ENCODE data around the gene RABGAP1. TPM values are rescaled to one million over a fixed set of nuclear protein-coding genes. Genes with fewer than 3 reads are reported as not detected.

Gene RABGAP1
- total RNA-seq, 2 experiments from 2014 or later: 16.8 to 46.6 TPM

DNA sequence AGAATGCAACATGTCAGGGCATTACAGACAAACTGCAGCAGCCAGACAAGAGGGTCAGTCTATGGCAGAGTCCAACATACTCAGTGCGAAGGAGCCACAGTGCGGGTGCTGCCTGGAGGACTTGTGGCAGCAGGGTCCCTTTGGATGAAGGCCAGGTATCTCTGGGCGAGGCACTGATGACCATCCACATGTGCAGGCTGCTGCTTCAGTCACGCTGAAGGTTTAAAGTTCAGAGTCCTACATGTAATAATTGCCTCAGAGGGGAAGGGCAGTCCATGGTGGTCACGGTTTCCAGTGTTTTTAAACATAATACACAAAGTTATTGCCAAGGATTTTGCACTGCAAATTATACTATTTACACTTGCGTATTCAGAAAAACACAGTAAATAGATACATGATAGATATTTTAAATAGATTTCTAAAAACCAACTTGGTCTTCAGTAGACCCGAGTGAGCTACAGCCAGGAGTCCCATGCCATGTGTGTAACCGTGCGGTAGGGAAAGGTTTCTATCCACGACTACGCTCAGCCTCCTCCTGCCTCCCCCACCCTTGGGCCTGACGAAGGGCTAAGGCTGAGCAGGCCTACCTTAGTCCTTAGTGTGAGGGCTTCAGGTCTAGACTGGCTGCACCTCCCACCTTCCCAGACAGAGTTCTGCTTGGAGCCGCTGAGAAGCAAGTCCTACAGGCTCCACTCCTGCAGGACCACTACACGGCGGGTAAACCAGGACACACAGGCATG is 168.9 kb downstream of the RABGAP1 start:
- Histone ChIP-seq H3K4me1 (ENCODE audit: insufficient read depth, low read length, poor library complexity, severe bottlenecking) (peaks cover 20% of the 10 kb centered on the region), H3K27ac (ENCODE audit: low read depth, low read length, poor library complexity, severe bottlenecking) (no peak overlapping the region), H4K20me1 (ENCODE audit: insufficient read depth, low read length) (no peaks in the 10 kb centered on the region), H3K79me2 (ENCODE audit: insufficient read depth, low read depth, low read length) (no peaks in the 10 kb centered on the region), H3K9me3 (ENCODE audit: low read length) (no peaks in the 10 kb centered on the region), H2AFZ (ENCODE audit: low read length) (no peak overlapping the region), H3K36me3 (ENCODE audit: insufficient read depth, low read length) (peaks cover 81% of the 10 kb centered on the region), H3K9me2 (ENCODE audit: insufficient read depth, low read length) (no peaks in the 10 kb centered on the region), H3K4me3 (ENCODE audit: low read depth, low read length, poor library complexity, severe bottlenecking) (no peak overlapping the region), H3K4me2 (ENCODE audit: low read length) (no peak overlapping the region)
- no peak for TF ChIP-seq EZH2phosphoT487 (IDR thresholded peaks at IDR 0.05; ENCODE audit: borderline replicate concordance, low read depth, low read length)
- no TSS peak for BruUV-seq (replicated peaks)
- no peak for DNase-seq (ENCODE audit: low spot score)
- CTCF ChIA-PET (ENCODE audit: unreplicated experiment): no interaction called here
- intact Hi-C loops (cut with micrococcal nuclease; ENCODE audit: unreplicated experiment): no loop called here
- POLR2A ChIA-PET: no interaction called here

GRCh38 chr9:123111427-123112014 is 170.7 kb downstream of the RABGAP1 start:
- Histone ChIP-seq H3K27ac (ENCODE audit: low read depth, low read length, poor library complexity, severe bottlenecking) (peak overlapping the region; percentile 49), H3K79me2 (ENCODE audit: insufficient read depth, low read depth, low read length) (no peaks in the 10 kb centered on the region), H2AFZ (ENCODE audit: low read length) (no peak overlapping the region), H4K20me1 (ENCODE audit: insufficient read depth, low read length) (no peaks in the 10 kb centered on the region), H3K4me3 (ENCODE audit: low read depth, low read length, poor library complexity, severe bottlenecking) (no peak overlapping the region), H3K36me3 (ENCODE audit: insufficient read depth, low read length) (peaks cover 78% of the 10 kb centered on the region), H3K9me3 (ENCODE audit: low read length) (no peaks in the 10 kb centered on the region), H3K4me1 (ENCODE audit: insufficient read depth, low read length, poor library complexity, severe bottlenecking) (peaks cover 16% of the 10 kb centered on the region), H3K9me2 (ENCODE audit: insufficient read depth, low read length) (no peaks in the 10 kb centered on the region), H3K4me2 (ENCODE audit: low read length) (peak overlapping the region; percentile 22; the same call in 1 of the 2 replicates)
- BruUV-seq (replicated peaks): no TSS peak
- no peak for TF ChIP-seq CTCF (conservative IDR thresholded peaks at IDR 0.05; ENCODE audit: low read length)
- no peak for TF ChIP-seq EZH2phosphoT487 (IDR thresholded peaks at IDR 0.05; ENCODE audit: borderline replicate concordance, low read depth, low read length)
- ChIA-PET POLR2A (interaction anchor here (0.8 to 1.7 kb wide), 2 partner anchors 29 to 112 kb away, joined by 4 to 6 read pairs; no protein-coding TSS in a partner anchor), CTCF (ENCODE audit: unreplicated experiment) (no interaction called here)
- peak; percentile 28 for DNase-seq (ENCODE audit: low spot score)
- intact Hi-C loops (cut with micrococcal nuclease; ENCODE audit: unreplicated experiment): no loop called here

- no peaks in the 10 kb centered on the region for H3K79me2 ChIP-seq (ENCODE audit: insufficient read depth, low read depth, low read length)
- H3K4me2 ChIP-seq (ENCODE audit: low read length): peak overlapping the region; percentile 22; the same call in 1 of the 2 replicates
- H3K4me1 ChIP-seq (ENCODE audit: insufficient read depth, low read length, poor library complexity, severe bottlenecking): peaks cover 16% of the 10 kb centered on the region
- no peaks in the 10 kb centered on the region for H3K9me2 ChIP-seq (ENCODE audit: insufficient read depth, low read length)
- intact Hi-C loops (cut with micrococcal nuclease; ENCODE audit: unreplicated experiment): no loop called here
- POLR2A ChIA-PET: interaction anchor here (0.7 to 1.7 kb wide), 4 partner anchors 10 to 111 kb away, joined by 3 to 6 read pairs (median 4); no protein-coding TSS in a partner anchor
- peak overlapping the region; percentile 49 for H3K27ac ChIP-seq (ENCODE audit: low read depth, low read length, poor library complexity, severe bottlenecking)
- no peak overlapping the region for H3K4me3 ChIP-seq (ENCODE audit: low read depth, low read length, poor library complexity, severe bottlenecking)
- peaks cover 71% of the 10 kb centered on the region for H3K36me3 ChIP-seq (ENCODE audit: insufficient read depth, low read length)
- DNase-seq (ENCODE audit: low spot score): peak; percentile 70
- TF ChIP-seq CTCF (conservative IDR thresholded peaks at IDR 0.05; ENCODE audit: low read length): no peak
- no peak for TF ChIP-seq EZH2phosphoT487 (IDR thresholded peaks at IDR 0.05; ENCODE audit: borderline replicate concordance, low read depth, low read length)
- H3K9me3 ChIP-seq (ENCODE audit: low read length): no peaks in the 10 kb centered on the region
- no peaks in the 10 kb centered on the region for H4K20me1 ChIP-seq (ENCODE audit: insufficient read depth, low read length)
- no peak overlapping the region for H2AFZ ChIP-seq (ENCODE audit: low read length)
- BruUV-seq (replicated peaks): no TSS peak
- CTCF ChIA-PET (ENCODE audit: unreplicated experiment): no interaction called here
These were observed 171.5 kb downstream of the RABGAP1 start for GRCh38 chr9:123112015-123112975.
